Uterus (tissue), 4 donors: ENCODE measurements around the gene PRKCE. TPM values are rescaled to one million over a fixed set of nuclear protein-coding genes. Genes with fewer than 3 reads are reported as not detected.

Experiments used
- DNase-seq, 2 donors: peaks; one replicate each; pipeline ENCODE4 v3.0.0-alpha.2; 2019 to 2020
- H3K27ac ChIP-seq, 2 donors: fragments of 200-600 bp; sonication (generic); 1 replicate in 1 of 2; 2 replicates in 1 of 2; pipeline ENCODE4 v1.5.1; 2016 to 2018
- H3K27me3 ChIP-seq, 2 donors: fragments of 200-600 bp; sonication (generic); one replicate each; pipeline ENCODE4 v1.5.1; 2018 to 2019; ENCODE audit warnings: control low read depth in 1 of 2
- H3K36me3 ChIP-seq, 2 donors: fragments of 200-600 bp; sonication (generic); one replicate each; pipeline ENCODE4 v1.5.1; 2019; ENCODE audit warnings: control low read depth in 1 of 2
- H3K4me1 ChIP-seq, 2 donors: fragments of 200-600 bp; sonication (generic); one replicate each; pipeline ENCODE4 v1.5.1; 2018 to 2019; ENCODE audit warnings: control low read depth in 1 of 2
- H3K4me3 ChIP-seq, 2 donors: fragments of 200-600 bp; sonication (generic); 1 replicate in 1 of 2; 2 replicates in 1 of 2; pipeline ENCODE4 v1.5.1; 2018 to 2019; ENCODE audit warnings: mild to moderate bottlenecking in 1 of 2
- H3K9me3 ChIP-seq, 2 donors: fragments of 200-600 bp; sonication (generic); one replicate each; pipeline ENCODE4 v1.5.1; 2019; ENCODE audit warnings: control low read depth in 1 of 2
- POLR2A ChIP-seq, 2 donors: fragments of 450-650 bp; IDR thresholded peaks; one replicate each; pipeline ENCODE4 v1.6.1; 2016; ENCODE audit warnings: antibody characterized with exemption in 2 of 2, mild to moderate bottlenecking in 1 of 2, moderate library complexity in 1 of 2
- intact Hi-C: fragments of 100-400 bp; cut with DNase I; formaldehyde crosslinking; loops from one replicate; pipeline ENCODE4 v1.15.1; 2023; ENCODE audit warnings: low total_unique reads
- total RNA-seq, 4 donors: library from RNA; depleted of rRNA in 3 of 4; stranded (reverse); fragments of >200 nt in 3 of 4; gene quantifications; one replicate each; pipeline versions ENCODE4 v1.1.0 to v1.2.4, GENCODE V29; 2014 to 2023
- TF ChIP-seq, protein P1 (sequence below), 4 experiments: fragments of 200-600 bp in 2 of 4; fragments of 450-650 bp in 2 of 4; sonication (generic) in 2 of 4; IDR thresholded peaks; one replicate each; pipeline ENCODE4 v1.5.1; 2016 to 2019; ENCODE audit warnings: antibody characterized with exemption in 4 of 4, mild to moderate bottlenecking in 2 of 4, moderate library complexity in 1 of 4
- donor health status: DM: yes; HTN: yes; CAD: no.

The PRKCE gene
- total RNA-seq, 4 donors from 2014 or later, result 3.8 to 47.6 (median 14.2) TPM

DNA sequence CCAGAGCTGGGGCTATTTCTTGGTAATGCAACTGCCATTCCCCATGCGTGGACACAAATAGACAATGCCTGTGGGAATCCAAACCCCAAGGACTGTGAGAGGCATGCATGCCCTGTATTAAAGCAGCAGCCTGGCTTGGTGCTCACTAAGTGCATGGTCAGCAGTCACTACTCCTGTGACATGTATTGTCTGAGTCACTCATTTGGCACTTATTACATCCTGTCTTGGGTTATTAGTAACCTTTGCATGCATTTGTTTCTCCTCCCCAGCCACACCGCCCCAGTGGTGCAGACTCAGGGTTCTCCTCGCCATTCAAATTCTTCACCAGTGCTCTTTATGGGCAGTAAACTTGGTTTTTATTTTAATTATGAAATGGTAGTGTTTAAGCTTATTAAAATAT, 30.2 kb downstream of the PRKCE start:
- intact Hi-C loops, result no loop called here
- Histone ChIP-seq H3K4me1 (no peaks in the 10 kb centered on the region), H3K27me3 (no peaks in the 10 kb centered on the region), H3K4me3 (no peak overlapping the region), H3K9me3 (no peaks in the 10 kb centered on the region), H3K36me3 (no peaks in the 10 kb centered on the region), H3K27ac (no peak overlapping the region)
- TF ChIP-seq, protein P1, sequence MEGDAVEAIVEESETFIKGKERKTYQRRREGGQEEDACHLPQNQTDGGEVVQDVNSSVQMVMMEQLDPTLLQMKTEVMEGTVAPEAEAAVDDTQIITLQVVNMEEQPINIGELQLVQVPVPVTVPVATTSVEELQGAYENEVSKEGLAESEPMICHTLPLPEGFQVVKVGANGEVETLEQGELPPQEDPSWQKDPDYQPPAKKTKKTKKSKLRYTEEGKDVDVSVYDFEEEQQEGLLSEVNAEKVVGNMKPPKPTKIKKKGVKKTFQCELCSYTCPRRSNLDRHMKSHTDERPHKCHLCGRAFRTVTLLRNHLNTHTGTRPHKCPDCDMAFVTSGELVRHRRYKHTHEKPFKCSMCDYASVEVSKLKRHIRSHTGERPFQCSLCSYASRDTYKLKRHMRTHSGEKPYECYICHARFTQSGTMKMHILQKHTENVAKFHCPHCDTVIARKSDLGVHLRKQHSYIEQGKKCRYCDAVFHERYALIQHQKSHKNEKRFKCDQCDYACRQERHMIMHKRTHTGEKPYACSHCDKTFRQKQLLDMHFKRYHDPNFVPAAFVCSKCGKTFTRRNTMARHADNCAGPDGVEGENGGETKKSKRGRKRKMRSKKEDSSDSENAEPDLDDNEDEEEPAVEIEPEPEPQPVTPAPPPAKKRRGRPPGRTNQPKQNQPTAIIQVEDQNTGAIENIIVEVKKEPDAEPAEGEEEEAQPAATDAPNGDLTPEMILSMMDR (IDR thresholded peaks at IDR 0.05), result no peak
- no peak for TF ChIP-seq POLR2A (IDR thresholded peaks at IDR 0.05)
- no peak for DNase-seq

DNA sequence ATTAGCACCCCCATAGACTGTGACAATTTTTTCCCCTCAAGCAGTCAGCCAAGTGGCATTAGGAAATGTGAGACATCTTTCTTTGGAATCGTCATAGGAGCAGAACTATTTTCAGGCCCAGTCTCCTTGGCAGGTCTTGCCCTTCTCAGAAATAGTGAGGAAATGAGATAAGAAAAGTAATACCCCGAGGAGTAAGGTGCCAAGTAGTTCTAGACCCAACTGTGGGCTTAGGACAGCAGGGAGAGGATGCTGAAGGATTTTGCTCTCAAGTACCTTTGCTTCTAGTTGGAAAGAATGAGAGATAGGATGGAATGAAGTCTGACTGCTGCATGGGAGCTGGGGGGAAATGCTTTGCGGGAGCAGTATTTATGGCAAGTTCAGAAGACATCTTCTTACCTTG, 31.8 kb downstream of the PRKCE start:
- Histone ChIP-seq H3K36me3 (no peaks in the 10 kb centered on the region), H3K27me3 (no peaks in the 10 kb centered on the region), H3K9me3 (no peaks in the 10 kb centered on the region), H3K4me1 (no peaks in the 10 kb centered on the region), H3K4me3 (no peak overlapping the region), H3K27ac (no peak overlapping the region)
- no peak for TF ChIP-seq POLR2A (IDR thresholded peaks at IDR 0.05)
- TF ChIP-seq, protein P1 (IDR thresholded peaks at IDR 0.05), result no peak
- intact Hi-C loops, result no loop called here
- DNase-seq, result no peak

DNA sequence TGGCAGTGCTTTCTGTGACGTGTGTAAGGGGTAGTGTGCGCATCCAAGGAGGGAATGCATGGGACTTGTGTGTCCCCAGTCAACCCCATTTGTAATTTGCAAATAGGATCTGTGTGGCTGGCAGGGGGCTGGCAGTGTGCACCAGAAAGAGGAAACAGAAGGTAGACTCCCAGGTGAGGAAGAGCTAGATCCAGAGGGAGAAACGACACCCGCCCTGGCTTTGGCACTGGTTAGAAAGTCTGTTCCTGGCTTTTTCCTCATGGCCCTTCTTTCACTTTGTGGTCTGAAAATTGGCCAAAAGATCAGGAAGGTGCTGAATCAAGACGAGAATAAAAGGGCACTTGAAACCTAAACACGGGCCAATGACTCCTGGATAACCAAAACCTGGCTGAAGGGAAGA, 33.3 kb downstream of the PRKCE start:
- intact Hi-C loops, result no loop called here
- Histone ChIP-seq H3K4me3 (no peak overlapping the region), H3K36me3 (no peaks in the 10 kb centered on the region), H3K9me3 (no peaks in the 10 kb centered on the region), H3K27me3 (no peaks in the 10 kb centered on the region), H3K27ac (no peak overlapping the region), H3K4me1 (no peaks in the 10 kb centered on the region)
- no peak for DNase-seq
- TF ChIP-seq POLR2A (IDR thresholded peaks at IDR 0.05), result no peak
- TF ChIP-seq, protein P1 (IDR thresholded peaks at IDR 0.05), result no peak

DNA sequence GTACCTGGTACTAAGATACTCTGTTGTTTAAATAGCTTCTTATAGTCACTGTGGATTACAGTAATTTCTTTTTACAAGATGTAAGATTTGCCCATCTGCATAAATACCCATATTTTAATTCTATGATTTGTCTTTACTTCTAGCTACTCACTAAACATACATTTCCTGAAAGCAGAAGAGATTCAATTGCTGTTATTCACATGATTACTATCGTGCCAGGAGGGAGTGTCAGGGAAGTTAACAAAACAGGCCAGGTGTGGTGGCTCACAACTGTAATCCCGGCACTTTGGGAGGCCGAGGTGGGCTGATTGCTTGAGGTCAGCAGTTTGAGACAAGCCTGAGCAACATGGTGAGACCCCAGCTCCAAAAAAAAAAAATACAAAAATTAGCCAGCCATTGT, 33.8 kb downstream of the PRKCE start:
- DNase-seq, result no peak
- Histone ChIP-seq H3K36me3 (no peaks in the 10 kb centered on the region), H3K4me1 (no peaks in the 10 kb centered on the region), H3K9me3 (no peaks in the 10 kb centered on the region), H3K27ac (no peak overlapping the region), H3K27me3 (no peaks in the 10 kb centered on the region), H3K4me3 (no peak overlapping the region)
- TF ChIP-seq POLR2A (IDR thresholded peaks at IDR 0.05), result no peak
- TF ChIP-seq, protein P1 (IDR thresholded peaks at IDR 0.05), result no peak
- intact Hi-C loops, result no loop called here

DNA sequence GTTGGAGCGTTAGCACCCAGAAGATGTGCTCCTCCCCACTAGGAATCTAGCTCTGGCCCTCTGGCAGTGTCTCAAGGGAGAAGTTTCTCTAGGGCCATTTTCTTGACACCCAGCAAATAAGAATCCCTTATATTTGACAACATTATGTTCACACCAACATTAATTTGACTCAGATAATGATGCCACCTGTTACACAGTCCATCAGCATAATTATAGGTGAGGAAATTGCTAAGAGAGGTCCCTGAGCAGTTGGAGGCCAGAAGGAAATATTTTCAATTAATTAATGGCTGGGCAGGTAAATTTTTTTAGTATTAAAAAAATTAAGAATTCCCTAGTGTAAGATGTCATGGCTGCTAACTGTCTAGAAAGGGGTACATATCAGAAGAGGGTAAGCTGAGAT, 36.5 kb downstream of the PRKCE start:
- no peaks in the 10 kb centered on the region for H3K9me3 ChIP-seq
- H3K27me3 ChIP-seq, result no peaks in the 10 kb centered on the region
- no peaks in the 10 kb centered on the region for H3K4me1 ChIP-seq
- H3K36me3 ChIP-seq, result no peaks in the 10 kb centered on the region
- no peak for TF ChIP-seq POLR2A (IDR thresholded peaks at IDR 0.05)
- TF ChIP-seq, protein P1 (IDR thresholded peaks at IDR 0.05), result no peak
- no peak overlapping the region for H3K4me3 ChIP-seq
- no peak overlapping the region for H3K27ac ChIP-seq
- intact Hi-C loops, result no loop called here
- no peak for DNase-seq
